Skeletal muscle satellite cell (primary cell): ENCODE measurements around the gene MRTFB.

Experiments used
- H3K27me3 ChIP-seq: 2 replicates; pipeline ENCODE4 v1.7.0; 2013; ENCODE audit warnings: low read length; ENCODE audit not compliant: control insufficient read depth, insufficient read depth
- H3K36me3 ChIP-seq: 2 replicates; pipeline ENCODE4 v1.7.0; 2013; ENCODE audit warnings: mild to moderate bottlenecking, control low read depth, low read length; ENCODE audit not compliant: insufficient read depth
- H3K4me1 ChIP-seq: 2 replicates; pipeline ENCODE4 v1.7.0; 2013; ENCODE audit warnings: low read length; ENCODE audit not compliant: control insufficient read depth, insufficient read depth
- H3K4me2 ChIP-seq: 2 replicates; pipeline ENCODE4 v1.7.0; 2013; ENCODE audit warnings: mild to moderate bottlenecking, low read length
- H3K4me3 ChIP-seq: 2 replicates; pipeline ENCODE4 v1.7.0; 2013; ENCODE audit warnings: low read length
- H3K9ac ChIP-seq: 2 replicates; pipeline ENCODE4 v1.7.0; 2013; ENCODE audit warnings: mild to moderate bottlenecking, low read depth, low read length, moderate library complexity
- H3K9me3 ChIP-seq: replicated peaks from 2 replicates; pipeline ENCODE4 v1.7.0; 2013; ENCODE audit warnings: mild to moderate bottlenecking, control low read depth, low read length

The MRTFB gene

DNA sequence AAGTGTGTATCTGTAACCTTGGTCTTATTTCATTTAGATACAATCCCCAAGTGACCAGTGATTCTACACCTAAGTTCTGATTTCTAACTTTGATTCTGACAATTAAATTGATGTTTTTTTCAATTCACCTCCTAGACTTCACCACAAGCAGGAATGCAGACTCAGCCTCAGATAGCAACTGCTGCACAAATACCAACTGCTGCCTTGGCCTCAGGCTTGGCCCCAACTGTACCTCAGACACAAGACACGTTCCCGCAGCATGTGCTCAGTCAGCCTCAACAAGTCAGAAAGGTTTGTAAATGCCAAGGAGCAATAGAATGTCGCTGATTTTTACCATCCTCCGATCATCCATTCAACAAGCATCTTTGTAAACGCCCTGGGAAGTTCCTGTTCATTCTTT, 177.7 kb downstream of the MRTFB start:
- Histone ChIP-seq H3K9ac (no peak overlapping the region), H3K36me3 (peaks cover 27% of the 10 kb centered on the region)

DNA sequence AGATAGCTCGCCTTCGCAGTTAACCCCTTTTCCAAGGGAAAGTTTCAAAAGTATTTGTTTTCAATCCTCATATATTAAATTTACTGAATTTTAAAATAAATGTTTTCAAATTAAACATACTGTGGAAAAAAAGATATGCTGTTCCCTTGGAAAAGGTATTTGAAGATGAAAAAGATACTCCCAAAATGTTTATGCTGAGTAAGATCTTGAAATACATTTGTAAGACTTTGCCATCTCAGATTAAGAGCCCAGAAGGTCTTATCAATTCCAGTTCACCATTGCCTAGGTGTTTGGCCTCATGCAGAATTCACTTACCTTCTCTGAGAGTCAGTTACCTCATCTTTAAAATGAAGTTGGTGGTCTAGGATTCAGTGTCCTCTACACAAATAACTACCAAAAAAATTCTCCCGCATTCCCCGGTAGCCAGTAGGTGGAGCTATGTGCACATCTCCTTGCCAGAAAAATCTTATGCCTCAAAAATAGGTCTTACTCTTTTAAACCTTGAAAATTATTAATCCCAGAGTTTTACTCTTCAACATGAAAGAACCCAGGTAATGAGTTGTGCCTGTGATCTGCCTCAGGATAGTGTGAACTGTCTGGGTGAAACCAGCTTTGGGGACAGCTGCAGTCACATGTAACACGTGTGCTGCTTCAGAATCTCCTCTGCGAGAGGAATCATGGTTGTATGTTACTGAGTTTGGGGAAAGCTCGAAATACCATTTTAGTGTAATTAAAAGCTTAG, 178.3 kb downstream of the MRTFB start:
- Histone ChIP-seq H3K4me2 (no peak overlapping the region), H3K4me3 (no peak overlapping the region), H3K27me3 (no peaks in the 10 kb centered on the region), H3K36me3 (peaks cover 31% of the 10 kb centered on the region), H3K9ac (no peak overlapping the region), H3K9me3 (no peaks in the 10 kb centered on the region), H3K4me1 (no peaks in the 10 kb centered on the region)

More for the DNA sequence above, 177.7 kb downstream of the MRTFB start:
- no peaks in the 10 kb centered on the region for H3K9me3 ChIP-seq
- H3K27me3 ChIP-seq = no peaks in the 10 kb centered on the region
- H3K4me3 ChIP-seq = no peak overlapping the region
- H3K4me2 ChIP-seq = no peak overlapping the region
- no peaks in the 10 kb centered on the region for H3K4me1 ChIP-seq

DNA sequence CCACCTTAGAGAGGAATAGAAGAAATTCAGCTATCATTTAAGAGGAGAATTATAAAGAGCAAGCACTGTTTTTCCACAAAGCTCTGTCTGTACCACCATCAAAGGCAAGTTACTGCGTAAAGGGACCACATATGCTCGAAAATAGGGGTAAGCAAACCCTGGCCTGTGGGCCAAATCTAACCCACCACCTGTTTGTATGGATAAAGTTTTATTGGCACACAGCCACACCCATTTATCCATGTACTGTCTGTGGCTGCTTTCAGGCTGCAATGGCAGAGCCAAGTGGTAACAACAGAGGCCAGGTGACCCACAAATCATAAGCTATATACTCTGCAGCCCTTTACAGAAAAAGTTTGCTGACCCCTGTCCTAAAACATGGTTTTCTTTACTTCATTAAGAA, 180.3 kb downstream of the MRTFB start:
- H3K9ac ChIP-seq = no peak overlapping the region
- H3K9me3 ChIP-seq = no peaks in the 10 kb centered on the region
- H3K36me3 ChIP-seq = peaks cover 30% of the 10 kb centered on the region
- H3K4me1 ChIP-seq = no peaks in the 10 kb centered on the region
- H3K4me3 ChIP-seq = no peak overlapping the region
- H3K4me2 ChIP-seq = no peak overlapping the region
- no peaks in the 10 kb centered on the region for H3K27me3 ChIP-seq

DNA sequence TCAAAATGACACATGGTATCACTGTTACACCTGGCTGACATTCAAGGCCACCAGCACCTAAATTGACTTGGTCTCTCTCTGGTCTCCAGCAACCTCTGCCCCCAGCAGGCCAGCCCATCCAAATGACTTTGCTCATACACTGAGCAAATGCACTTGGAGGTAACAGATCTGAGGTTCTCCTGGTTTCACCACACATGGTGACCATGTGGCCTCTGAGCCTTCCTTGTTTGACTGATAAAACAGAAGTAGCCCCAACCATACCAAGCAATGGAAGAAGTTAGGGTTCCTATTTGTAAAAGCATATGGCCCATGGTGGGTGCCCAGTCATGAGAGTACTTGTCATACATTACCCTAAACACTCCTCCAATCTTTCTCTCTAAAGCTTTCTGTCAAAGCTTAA, 181.7 kb downstream of the MRTFB start:
- H3K4me2 ChIP-seq = no peak overlapping the region
- H3K9me3 ChIP-seq = no peaks in the 10 kb centered on the region
- H3K9ac ChIP-seq = no peak overlapping the region
- no peaks in the 10 kb centered on the region for H3K27me3 ChIP-seq
- no peaks in the 10 kb centered on the region for H3K4me1 ChIP-seq
- H3K36me3 ChIP-seq = peaks cover 19% of the 10 kb centered on the region
- H3K4me3 ChIP-seq = no peak overlapping the region

DNA sequence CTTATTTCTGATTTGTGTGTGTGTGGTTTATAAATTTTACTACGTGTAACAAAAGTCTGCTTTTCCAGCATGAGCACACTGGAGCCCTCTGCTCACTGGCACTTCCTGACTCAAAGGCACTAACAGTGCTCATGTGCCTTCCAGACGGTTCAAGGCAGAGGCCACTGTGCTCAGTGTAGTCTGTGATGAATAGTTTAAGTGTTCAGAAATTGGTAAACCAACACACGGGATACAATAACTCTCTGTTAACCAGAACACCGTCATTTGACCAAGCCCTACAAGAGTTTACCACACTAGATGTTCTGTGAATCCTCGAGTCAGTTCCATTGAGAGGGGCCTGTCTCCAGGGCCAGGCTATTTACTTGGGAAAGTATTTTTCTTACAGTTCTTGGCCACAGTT, 191.9 kb downstream of the MRTFB start:
- Histone ChIP-seq H3K4me2 (no peak overlapping the region), H3K36me3 (peaks cover 44% of the 10 kb centered on the region), H3K4me1 (no peaks in the 10 kb centered on the region), H3K27me3 (no peaks in the 10 kb centered on the region), H3K9me3 (no peaks in the 10 kb centered on the region), H3K4me3 (no peak overlapping the region), H3K9ac (no peak overlapping the region)

DNA sequence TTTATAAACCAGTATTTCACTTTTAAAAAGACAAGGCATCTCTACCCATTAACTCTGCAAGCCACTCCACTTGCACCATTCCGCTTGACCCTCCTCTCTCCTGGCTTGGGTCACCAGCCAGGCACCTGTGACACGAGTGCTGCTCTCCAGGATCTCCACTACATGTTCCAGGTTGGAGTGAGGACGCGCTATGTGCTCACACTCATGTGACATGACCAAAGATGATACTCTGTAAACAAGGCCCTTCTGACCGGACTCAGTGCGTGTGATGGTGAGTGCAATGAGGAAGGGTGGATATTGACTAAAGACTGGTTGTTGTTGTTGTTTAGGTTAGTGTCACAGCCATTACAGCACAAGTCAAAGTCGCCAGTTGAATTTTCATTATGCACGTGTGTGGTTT, 192.7 kb downstream of the MRTFB start:
- H3K36me3 ChIP-seq = peaks cover 41% of the 10 kb centered on the region
- H3K4me3 ChIP-seq = no peak overlapping the region
- H3K9me3 ChIP-seq = no peaks in the 10 kb centered on the region
- no peaks in the 10 kb centered on the region for H3K27me3 ChIP-seq
- no peaks in the 10 kb centered on the region for H3K4me1 ChIP-seq
- no peak overlapping the region for H3K9ac ChIP-seq
- H3K4me2 ChIP-seq = no peak overlapping the region

DNA sequence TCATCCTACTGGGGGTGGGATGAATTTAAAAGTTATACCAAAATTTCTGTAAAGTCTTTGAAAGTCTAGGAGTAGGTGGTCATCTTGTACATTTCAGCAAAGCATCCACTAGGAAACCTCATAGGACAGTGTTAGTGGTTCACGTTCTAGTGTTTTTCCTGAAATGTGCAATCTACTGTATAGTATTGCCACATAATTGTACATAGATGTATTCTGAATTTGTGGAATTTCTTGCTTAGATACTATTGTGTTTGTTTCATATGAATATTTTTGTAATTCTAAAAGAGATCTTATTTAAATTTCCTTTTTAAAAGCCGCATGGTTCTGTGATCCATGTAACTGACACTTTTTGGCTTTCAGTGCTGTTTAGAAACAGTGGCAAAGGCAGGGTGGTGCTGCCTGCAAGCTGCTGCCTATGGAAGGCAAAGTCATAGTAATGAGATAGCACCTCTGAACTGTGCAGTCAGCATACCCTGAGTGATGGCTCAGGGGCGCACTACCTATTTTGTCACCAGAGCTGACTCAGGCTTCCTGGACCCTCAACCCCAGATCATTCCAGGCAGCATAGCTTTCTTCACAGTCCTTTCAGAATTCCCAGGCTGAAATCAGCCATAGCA, 193.3 kb downstream of the MRTFB start:
- H3K4me3 ChIP-seq = no peak overlapping the region
- H3K9me3 ChIP-seq = no peaks in the 10 kb centered on the region
- peaks cover 38% of the 10 kb centered on the region for H3K36me3 ChIP-seq
- no peaks in the 10 kb centered on the region for H3K27me3 ChIP-seq
- H3K4me1 ChIP-seq = no peaks in the 10 kb centered on the region
- no peak overlapping the region for H3K9ac ChIP-seq
- H3K4me2 ChIP-seq = no peak overlapping the region

DNA sequence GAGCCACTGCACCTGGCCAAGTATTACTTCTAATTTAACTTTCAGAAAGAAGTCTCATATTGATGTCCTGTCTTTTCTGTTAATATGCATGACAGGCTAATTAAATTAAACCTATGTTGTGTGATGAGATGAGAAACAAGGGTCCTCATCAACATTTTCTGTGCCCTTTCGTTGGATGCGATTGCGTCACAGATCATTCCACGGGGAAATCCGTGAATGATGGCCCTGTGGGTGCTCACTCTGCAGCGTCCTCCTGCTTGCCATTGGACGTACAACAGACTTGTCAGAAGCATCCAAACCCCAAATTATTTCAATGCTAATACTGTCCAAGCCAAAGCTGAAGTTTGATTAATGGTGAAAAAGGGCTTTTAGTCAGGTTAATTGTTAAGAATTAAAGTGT, 197.0 kb downstream of the MRTFB start:
- Histone ChIP-seq H3K36me3 (peaks cover 13% of the 10 kb centered on the region), H3K9ac (no peak overlapping the region), H3K9me3 (no peaks in the 10 kb centered on the region), H3K4me2 (no peak overlapping the region), H3K27me3 (no peaks in the 10 kb centered on the region), H3K4me1 (no peaks in the 10 kb centered on the region), H3K4me3 (no peak overlapping the region)

DNA sequence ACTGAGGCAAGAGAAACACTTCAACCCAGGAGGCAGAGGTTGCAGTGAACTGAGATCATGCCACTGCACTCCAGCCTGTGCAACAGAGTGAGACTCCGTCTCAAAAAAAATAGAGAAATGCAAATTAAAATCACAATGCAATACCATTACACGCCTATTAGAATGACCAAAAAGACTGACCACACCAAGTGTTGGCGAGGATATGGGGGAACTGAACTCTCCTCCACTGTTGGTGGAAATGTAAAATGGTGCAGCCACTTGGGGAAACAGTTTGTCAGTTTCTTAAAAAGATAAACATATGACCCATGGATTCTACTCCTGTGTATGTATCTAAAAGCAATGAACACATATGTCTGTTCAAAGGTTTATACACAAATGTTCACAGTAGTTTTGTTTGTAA, 204.8 kb downstream of the MRTFB start:
- Histone ChIP-seq H3K4me3 (no peak overlapping the region), H3K4me2 (no peak overlapping the region), H3K4me1 (no peaks in the 10 kb centered on the region), H3K9ac (no peak overlapping the region), H3K36me3 (no peaks in the 10 kb centered on the region), H3K9me3 (no peaks in the 10 kb centered on the region), H3K27me3 (no peaks in the 10 kb centered on the region)

DNA sequence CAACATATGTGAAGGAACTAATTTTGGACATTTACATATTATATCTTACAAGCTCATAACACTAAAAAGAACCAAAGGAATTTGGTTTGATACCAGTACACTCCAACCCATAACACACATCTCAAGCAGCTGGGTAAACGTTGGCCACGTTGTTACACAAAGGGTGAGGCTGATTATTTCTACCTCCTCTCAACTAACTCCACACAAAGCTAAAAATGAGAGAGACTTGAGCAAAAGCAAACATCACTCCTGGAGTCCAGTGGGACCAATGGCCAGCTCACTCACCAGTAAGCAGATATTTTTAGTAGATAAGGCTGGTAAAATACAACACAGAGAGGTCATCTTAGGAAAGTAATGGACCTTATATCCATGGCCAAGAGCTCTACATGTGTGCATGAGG, 207.6 kb downstream of the MRTFB start:
- H3K27me3 ChIP-seq = no peaks in the 10 kb centered on the region
- H3K9ac ChIP-seq = no peak overlapping the region
- no peaks in the 10 kb centered on the region for H3K4me1 ChIP-seq
- no peaks in the 10 kb centered on the region for H3K9me3 ChIP-seq
- no peaks in the 10 kb centered on the region for H3K36me3 ChIP-seq
- H3K4me2 ChIP-seq = no peak overlapping the region
- no peak overlapping the region for H3K4me3 ChIP-seq

DNA sequence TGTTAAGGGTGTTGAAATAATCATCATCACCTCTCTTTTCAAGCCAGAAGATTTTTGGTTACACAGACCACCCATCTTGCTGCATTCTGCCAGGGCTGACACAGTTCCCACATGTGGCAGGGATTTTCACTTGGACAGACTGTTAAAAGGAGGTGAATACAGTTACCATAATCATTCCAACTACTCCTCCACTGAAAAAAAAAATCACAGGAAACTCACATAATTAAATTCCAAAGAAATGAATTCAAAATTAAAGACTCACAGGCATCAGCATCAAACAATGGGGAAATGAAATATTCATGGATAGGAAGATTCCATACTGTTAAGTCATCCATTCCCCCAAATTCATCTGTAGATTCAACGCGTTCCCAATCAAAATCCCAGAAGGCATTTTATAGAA, 209.4 kb downstream of the MRTFB start:
- no peaks in the 10 kb centered on the region for H3K36me3 ChIP-seq
- H3K9ac ChIP-seq = no peak overlapping the region

DNA sequence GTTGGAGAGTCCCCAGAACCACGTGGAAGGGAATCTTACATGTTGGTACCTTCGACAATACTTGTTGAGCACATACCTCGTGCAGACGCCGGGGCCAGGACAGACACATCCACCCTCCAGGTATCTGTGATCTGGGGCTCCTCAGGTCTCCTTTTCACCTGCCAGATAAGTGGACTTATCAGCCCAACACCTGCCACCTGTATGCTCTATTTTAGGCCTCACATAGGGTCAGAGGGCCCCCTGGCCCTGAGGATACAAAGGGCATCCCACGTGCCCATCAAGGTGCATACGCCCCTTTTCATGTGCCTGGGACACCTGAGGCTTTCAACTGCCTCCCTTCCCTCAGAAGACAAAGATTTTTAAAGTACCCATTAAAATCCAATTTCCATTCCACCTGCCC, 212.7 kb downstream of the MRTFB start:
- Histone ChIP-seq H3K9ac (no peak overlapping the region), H3K4me1 (peaks cover 6% of the 10 kb centered on the region), H3K27me3 (no peaks in the 10 kb centered on the region), H3K4me2 (no peak overlapping the region), H3K9me3 (no peaks in the 10 kb centered on the region), H3K4me3 (no peak overlapping the region), H3K36me3 (no peaks in the 10 kb centered on the region)

More for the DNA sequence above, 209.4 kb downstream of the MRTFB start:
- H3K9me3 ChIP-seq = no peaks in the 10 kb centered on the region
- H3K4me3 ChIP-seq = no peak overlapping the region
- H3K4me1 ChIP-seq = peaks cover 4% of the 10 kb centered on the region
- H3K4me2 ChIP-seq = no peak overlapping the region
- H3K27me3 ChIP-seq = no peaks in the 10 kb centered on the region
